ENCODE measurements around the gene FHL3.

DNA sequence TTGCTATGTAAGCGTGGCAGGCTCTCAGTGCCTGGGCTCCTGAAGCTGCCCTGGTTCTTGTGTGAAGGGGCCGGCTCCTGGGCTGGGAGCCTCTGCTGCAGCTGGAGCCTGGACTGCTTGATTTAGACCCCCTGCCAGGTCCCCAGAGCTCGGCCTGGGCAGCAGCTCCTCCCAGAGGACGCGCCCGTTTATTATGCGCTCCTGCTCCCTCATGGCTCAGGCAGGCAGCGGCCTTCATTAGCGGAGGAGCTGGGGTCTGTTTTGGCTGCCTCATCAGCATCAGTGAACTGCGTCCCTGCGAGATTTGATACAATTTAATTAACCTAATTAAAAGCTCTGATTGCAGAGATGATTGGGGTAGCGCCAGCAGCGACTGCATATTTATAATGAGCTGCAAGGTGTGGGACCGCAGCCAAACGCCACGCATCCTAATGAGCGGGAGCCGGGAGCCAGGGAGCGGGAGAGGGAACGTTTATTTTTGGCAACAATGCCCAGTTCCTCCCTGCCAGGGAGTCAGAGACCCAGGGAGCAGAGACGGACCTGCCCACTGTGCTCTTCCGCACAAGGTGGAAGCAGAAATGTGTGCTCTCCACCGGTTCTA lies 23.9 kb upstream of the FHL3 start:
- TF ChIP-seq, protein P1, sequence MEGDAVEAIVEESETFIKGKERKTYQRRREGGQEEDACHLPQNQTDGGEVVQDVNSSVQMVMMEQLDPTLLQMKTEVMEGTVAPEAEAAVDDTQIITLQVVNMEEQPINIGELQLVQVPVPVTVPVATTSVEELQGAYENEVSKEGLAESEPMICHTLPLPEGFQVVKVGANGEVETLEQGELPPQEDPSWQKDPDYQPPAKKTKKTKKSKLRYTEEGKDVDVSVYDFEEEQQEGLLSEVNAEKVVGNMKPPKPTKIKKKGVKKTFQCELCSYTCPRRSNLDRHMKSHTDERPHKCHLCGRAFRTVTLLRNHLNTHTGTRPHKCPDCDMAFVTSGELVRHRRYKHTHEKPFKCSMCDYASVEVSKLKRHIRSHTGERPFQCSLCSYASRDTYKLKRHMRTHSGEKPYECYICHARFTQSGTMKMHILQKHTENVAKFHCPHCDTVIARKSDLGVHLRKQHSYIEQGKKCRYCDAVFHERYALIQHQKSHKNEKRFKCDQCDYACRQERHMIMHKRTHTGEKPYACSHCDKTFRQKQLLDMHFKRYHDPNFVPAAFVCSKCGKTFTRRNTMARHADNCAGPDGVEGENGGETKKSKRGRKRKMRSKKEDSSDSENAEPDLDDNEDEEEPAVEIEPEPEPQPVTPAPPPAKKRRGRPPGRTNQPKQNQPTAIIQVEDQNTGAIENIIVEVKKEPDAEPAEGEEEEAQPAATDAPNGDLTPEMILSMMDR (IDR thresholded peaks at IDR 0.05) = no peak
- no peak for TF ChIP-seq EZH2 (IDR thresholded peaks at IDR 0.05; ENCODE audit: borderline replicate concordance, insufficient read depth, low read depth, low read length, poor library complexity, severe bottlenecking)
